GM12878 (cell line): Measurements from ENCODE around the gene KIR2DL4.
"Not testable (repeated sequence)": the region's sequence is repeated elsewhere in the genome, so short reads cannot be mapped to it uniquely, and the experiment has no call there.

Experiments used
- ZNF274 ChIP-seq: IDR thresholded peaks from one replicate; pipeline ENCODE4 v1.8.0; 2011; ENCODE audit not compliant: insufficient read length, insufficient read depth
- TF ChIP-seq, protein P1 (sequence below): fragments of 450-650 bp; formaldehyde crosslinking; IDR thresholded peaks from 2 replicates; pipeline ENCODE4 v1.5.0; 2022; ENCODE audit warnings: mild to moderate bottlenecking, missing genetic modification characterization
- TF ChIP-seq, protein P2 (sequence below): fragments of 450-650 bp; IDR thresholded peaks from 2 replicates; pipeline ENCODE4 v1.6.1; 2016; ENCODE audit warnings: mild to moderate bottlenecking

DNA sequence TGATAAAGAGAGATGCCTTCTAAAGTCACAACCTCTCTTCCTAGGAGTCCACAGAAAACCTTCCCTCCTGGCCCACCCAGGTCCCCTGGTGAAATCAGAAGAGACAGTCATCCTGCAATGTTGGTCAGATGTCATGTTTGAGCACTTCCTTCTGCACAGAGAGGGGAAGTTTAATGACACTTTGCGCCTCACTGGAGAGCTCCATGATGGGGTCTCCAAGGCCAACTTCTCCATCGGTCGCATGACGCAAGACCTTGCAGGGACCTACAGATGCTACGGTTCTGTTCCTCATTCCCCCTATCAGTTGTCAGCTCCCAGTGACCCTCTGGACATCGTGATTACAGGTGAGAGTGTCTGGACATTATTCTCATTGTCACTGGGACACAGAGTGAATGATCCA is 15.3 kb upstream of the KIR2DL4 start:
- TF ChIP-seq, protein P1, sequence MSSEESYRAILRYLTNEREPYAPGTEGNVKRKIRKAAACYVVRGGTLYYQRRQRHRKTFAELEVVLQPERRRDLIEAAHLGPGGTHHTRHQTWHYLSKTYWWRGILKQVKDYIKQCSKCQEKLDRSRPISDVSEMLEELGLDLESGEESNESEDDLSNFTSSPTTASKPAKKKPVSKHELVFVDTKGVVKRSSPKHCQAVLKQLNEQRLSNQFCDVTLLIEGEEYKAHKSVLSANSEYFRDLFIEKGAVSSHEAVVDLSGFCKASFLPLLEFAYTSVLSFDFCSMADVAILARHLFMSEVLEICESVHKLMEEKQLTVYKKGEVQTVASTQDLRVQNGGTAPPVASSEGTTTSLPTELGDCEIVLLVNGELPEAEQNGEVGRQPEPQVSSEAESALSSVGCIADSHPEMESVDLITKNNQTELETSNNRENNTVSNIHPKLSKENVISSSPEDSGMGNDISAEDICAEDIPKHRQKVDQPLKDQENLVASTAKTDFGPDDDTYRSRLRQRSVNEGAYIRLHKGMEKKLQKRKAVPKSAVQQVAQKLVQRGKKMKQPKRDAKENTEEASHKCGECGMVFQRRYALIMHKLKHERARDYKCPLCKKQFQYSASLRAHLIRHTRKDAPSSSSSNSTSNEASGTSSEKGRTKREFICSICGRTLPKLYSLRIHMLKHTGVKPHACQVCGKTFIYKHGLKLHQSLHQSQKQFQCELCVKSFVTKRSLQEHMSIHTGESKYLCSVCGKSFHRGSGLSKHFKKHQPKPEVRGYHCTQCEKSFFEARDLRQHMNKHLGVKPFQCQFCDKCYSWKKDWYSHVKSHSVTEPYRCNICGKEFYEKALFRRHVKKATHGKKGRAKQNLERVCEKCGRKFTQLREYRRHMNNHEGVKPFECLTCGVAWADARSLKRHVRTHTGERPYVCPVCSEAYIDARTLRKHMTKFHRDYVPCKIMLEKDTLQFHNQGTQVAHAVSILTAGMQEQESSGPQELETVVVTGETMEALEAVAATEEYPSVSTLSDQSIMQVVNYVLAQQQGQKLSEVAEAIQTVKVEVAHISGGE (CRISPR knock-in tag): not testable (repeated sequence)
- TF ChIP-seq, protein P2, sequence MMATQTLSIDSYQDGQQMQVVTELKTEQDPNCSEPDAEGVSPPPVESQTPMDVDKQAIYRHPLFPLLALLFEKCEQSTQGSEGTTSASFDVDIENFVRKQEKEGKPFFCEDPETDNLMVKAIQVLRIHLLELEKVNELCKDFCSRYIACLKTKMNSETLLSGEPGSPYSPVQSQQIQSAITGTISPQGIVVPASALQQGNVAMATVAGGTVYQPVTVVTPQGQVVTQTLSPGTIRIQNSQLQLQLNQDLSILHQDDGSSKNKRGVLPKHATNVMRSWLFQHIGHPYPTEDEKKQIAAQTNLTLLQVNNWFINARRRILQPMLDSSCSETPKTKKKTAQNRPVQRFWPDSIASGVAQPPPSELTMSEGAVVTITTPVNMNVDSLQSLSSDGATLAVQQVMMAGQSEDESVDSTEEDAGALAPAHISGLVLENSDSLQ: not testable (repeated sequence)
- TF ChIP-seq ZNF274: not testable (repeated sequence)
